Measurements from ENCODE around the gene APMAP. TPM values are rescaled to one million over a fixed set of nuclear protein-coding genes. Genes with fewer than 3 reads are reported as not detected.

The APMAP gene
- polyA plus RNA-seq, 1 of the 3 experiments (the other 2 are of a cell fraction), result 107 TPM

DNA sequence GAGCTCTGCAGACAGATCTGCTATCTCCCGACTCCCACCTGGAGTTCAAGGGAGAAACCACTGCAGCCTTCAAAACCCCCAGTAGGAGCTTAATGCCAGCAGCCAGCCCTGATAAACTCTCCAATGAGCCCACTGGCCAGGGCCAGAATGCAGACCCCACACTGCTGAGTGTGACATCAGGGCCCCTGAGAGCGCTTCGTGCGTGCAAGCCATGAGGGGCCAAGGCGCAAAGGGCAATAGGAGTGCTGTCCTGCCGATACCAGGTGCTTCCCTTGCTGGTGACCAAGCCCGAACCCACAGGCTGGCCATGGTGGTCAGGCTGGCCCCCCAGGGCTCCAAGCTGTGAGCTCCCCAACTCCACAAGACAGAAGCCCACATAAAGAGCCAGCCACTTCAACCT lies 76.7 kb downstream of the APMAP start:
- TF ChIP-seq, protein P1, sequence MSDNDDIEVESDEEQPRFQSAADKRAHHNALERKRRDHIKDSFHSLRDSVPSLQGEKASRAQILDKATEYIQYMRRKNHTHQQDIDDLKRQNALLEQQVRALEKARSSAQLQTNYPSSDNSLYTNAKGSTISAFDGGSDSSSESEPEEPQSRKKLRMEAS (IDR thresholded peaks at IDR 0.05; ENCODE audit: low read depth), result no peak
- no peak for TF ChIP-seq MXI1 (IDR thresholded peaks at IDR 0.05; ENCODE audit: low read depth, low read length)
- TF ChIP-seq, protein P2, sequence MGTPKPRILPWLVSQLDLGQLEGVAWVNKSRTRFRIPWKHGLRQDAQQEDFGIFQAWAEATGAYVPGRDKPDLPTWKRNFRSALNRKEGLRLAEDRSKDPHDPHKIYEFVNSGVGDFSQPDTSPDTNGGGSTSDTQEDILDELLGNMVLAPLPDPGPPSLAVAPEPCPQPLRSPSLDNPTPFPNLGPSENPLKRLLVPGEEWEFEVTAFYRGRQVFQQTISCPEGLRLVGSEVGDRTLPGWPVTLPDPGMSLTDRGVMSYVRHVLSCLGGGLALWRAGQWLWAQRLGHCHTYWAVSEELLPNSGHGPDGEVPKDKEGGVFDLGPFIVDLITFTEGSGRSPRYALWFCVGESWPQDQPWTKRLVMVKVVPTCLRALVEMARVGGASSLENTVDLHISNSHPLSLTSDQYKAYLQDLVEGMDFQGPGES (IDR thresholded peaks at IDR 0.05; ENCODE audit: low read depth, low read length), result no peak
- TF ChIP-seq JUND (IDR thresholded peaks at IDR 0.05), result no peak
- TF ChIP-seq, protein P3, sequence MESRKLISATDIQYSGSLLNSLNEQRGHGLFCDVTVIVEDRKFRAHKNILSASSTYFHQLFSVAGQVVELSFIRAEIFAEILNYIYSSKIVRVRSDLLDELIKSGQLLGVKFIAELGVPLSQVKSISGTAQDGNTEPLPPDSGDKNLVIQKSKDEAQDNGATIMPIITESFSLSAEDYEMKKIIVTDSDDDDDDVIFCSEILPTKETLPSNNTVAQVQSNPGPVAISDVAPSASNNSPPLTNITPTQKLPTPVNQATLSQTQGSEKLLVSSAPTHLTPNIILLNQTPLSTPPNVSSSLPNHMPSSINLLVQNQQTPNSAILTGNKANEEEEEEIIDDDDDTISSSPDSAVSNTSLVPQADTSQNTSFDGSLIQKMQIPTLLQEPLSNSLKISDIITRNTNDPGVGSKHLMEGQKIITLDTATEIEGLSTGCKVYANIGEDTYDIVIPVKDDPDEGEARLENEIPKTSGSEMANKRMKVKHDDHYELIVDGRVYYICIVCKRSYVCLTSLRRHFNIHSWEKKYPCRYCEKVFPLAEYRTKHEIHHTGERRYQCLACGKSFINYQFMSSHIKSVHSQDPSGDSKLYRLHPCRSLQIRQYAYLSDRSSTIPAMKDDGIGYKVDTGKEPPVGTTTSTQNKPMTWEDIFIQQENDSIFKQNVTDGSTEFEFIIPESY (IDR thresholded peaks at IDR 0.05; ENCODE audit: borderline replicate concordance, low read depth), result no peak
- TF ChIP-seq TCF12 (IDR thresholded peaks at IDR 0.05), result no peak
- TF ChIP-seq, protein P4, sequence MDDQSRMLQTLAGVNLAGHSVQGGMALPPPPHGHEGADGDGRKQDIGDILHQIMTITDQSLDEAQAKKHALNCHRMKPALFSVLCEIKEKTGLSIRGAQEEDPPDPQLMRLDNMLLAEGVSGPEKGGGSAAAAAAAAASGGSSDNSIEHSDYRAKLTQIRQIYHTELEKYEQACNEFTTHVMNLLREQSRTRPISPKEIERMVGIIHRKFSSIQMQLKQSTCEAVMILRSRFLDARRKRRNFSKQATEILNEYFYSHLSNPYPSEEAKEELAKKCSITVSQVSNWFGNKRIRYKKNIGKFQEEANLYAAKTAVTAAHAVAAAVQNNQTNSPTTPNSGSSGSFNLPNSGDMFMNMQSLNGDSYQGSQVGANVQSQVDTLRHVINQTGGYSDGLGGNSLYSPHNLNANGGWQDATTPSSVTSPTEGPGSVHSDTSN (IDR thresholded peaks at IDR 0.05), result no peak
- TF ChIP-seq TEAD4 (IDR thresholded peaks at IDR 0.05; ENCODE audit: borderline replicate concordance, insufficient read depth), result no peak
- no peak for TF ChIP-seq NRF1 (IDR thresholded peaks at IDR 0.05; ENCODE audit: low read depth, low read length)
- no peak for TF ChIP-seq RCOR1 (IDR thresholded peaks at IDR 0.05; ENCODE audit: low read length)
- no peak for TF ChIP-seq GABPA (IDR thresholded peaks at IDR 0.05; ENCODE audit: low read depth)
- no peak for TF ChIP-seq RFX5 (IDR thresholded peaks at IDR 0.05; ENCODE audit: low read length)
- TF ChIP-seq, protein P5, sequence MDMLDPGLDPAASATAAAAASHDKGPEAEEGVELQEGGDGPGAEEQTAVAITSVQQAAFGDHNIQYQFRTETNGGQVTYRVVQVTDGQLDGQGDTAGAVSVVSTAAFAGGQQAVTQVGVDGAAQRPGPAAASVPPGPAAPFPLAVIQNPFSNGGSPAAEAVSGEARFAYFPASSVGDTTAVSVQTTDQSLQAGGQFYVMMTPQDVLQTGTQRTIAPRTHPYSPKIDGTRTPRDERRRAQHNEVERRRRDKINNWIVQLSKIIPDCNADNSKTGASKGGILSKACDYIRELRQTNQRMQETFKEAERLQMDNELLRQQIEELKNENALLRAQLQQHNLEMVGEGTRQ (IDR thresholded peaks at IDR 0.05; ENCODE audit: borderline replicate concordance, low read depth, low read length), result no peak
- TF ChIP-seq EP300 (IDR thresholded peaks at IDR 0.05; ENCODE audit: borderline replicate concordance in 1 of 2, low read depth in 1 of 2, low read length in 1 of 2), result no peak
- TF ChIP-seq FOXJ3 (CRISPR knock-in tag; IDR thresholded peaks at IDR 0.05), result no peak
- TF ChIP-seq POLR2AphosphoS5 (IDR thresholded peaks at IDR 0.05; ENCODE audit: low read depth, low read length), result no peak
- no peak for TF ChIP-seq GATA2 (CRISPR knock-in tag; IDR thresholded peaks at IDR 0.05)
- TF ChIP-seq, protein P6, sequence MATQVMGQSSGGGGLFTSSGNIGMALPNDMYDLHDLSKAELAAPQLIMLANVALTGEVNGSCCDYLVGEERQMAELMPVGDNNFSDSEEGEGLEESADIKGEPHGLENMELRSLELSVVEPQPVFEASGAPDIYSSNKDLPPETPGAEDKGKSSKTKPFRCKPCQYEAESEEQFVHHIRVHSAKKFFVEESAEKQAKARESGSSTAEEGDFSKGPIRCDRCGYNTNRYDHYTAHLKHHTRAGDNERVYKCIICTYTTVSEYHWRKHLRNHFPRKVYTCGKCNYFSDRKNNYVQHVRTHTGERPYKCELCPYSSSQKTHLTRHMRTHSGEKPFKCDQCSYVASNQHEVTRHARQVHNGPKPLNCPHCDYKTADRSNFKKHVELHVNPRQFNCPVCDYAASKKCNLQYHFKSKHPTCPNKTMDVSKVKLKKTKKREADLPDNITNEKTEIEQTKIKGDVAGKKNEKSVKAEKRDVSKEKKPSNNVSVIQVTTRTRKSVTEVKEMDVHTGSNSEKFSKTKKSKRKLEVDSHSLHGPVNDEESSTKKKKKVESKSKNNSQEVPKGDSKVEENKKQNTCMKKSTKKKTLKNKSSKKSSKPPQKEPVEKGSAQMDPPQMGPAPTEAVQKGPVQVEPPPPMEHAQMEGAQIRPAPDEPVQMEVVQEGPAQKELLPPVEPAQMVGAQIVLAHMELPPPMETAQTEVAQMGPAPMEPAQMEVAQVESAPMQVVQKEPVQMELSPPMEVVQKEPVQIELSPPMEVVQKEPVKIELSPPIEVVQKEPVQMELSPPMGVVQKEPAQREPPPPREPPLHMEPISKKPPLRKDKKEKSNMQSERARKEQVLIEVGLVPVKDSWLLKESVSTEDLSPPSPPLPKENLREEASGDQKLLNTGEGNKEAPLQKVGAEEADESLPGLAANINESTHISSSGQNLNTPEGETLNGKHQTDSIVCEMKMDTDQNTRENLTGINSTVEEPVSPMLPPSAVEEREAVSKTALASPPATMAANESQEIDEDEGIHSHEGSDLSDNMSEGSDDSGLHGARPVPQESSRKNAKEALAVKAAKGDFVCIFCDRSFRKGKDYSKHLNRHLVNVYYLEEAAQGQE (IDR thresholded peaks at IDR 0.05; ENCODE audit: low read depth, low read length), result no peak
- POLR2A ChIA-PET, result no interaction called here
- WGBS (ENCODE audit: low lambda C conversion rate), result no CpG with 5 or more reads among the region's 7 CpGs

More for the DNA sequence above, 76.7 kb downstream of the APMAP start:
- DNase-seq, result no peak
- Histone ChIP-seq H3K9me3 (no peaks in the 10 kb centered on the region), H3K9me2 (no peaks in the 10 kb centered on the region), H3K36me3 (replicated peaks in 1 of 2; ENCODE audit: control insufficient read depth in 1 of 2, insufficient read depth in 2 of 2, low read length in 1 of 2) (no peaks in the 10 kb centered on the region), H3K4me1 (ENCODE audit: control insufficient read depth in 1 of 2, insufficient read depth in 2 of 2, low read depth in 1 of 2, low read length in 1 of 2) (no peaks in the 10 kb centered on the region), H3K79me2 (ENCODE audit: insufficient read depth) (no peaks in the 10 kb centered on the region), H3K4me2 (no peak overlapping the region), H4K20me1 (ENCODE audit: insufficient read depth) (no peaks in the 10 kb centered on the region), H3K9ac (no peak overlapping the region), H2AFZ (ENCODE audit: low read depth) (no peak overlapping the region), H3K27me3 (ENCODE audit: insufficient read depth) (no peaks in the 10 kb centered on the region), H3F3A (replicated peaks; ENCODE audit: insufficient read depth) (no peaks in the 10 kb centered on the region), H3K4me3 (ENCODE audit: low read depth in 2 of 2, low read length in 1 of 2) (no peak overlapping the region), H3K27ac (ENCODE audit: low read depth in 2 of 2, low read length in 1 of 2) (no peak overlapping the region)
- CTCF ChIA-PET, result interaction anchor here (2.1 to 3.7 kb wide), 3 partner anchors 132 to 978 kb away, joined by 6 to 43 read pairs (median 16); no protein-coding TSS in a partner anchor
